Neuron (in vitro differentiated cells): Measurements from ENCODE around the gene E4F1.
"Not testable (repeated sequence)": the region's sequence is repeated elsewhere in the genome, so short reads cannot be mapped to it uniquely, and the experiment has no call there.

Source experiments
- H2AFZ ChIP-seq: one replicate; pipeline ENCODE4 v1.6.1; 2013; ENCODE audit warnings: low read depth, mild to moderate bottlenecking, inconsistent platforms, low read length, moderate library complexity
- H3K27me3 ChIP-seq: one replicate; pipeline ENCODE4 v1.6.1; 2013; ENCODE audit warnings: low read length; ENCODE audit not compliant: insufficient read depth
- H3K36me3 ChIP-seq: one replicate; pipeline ENCODE4 v1.6.1; 2013; ENCODE audit warnings: low read length; ENCODE audit not compliant: insufficient read depth
- H3K4me1 ChIP-seq: one replicate; pipeline ENCODE4 v1.6.1; 2013; ENCODE audit warnings: low read length; ENCODE audit not compliant: insufficient read depth
- H3K4me3 ChIP-seq: 2 replicates; pipeline ENCODE4 v1.5.1; 2013; ENCODE audit warnings: mild to moderate bottlenecking, low read length, moderate library complexity
- H3K9me3 ChIP-seq: one replicate; pipeline ENCODE4 v1.6.1; 2013; ENCODE audit warnings: low read length

Gene E4F1

DNA sequence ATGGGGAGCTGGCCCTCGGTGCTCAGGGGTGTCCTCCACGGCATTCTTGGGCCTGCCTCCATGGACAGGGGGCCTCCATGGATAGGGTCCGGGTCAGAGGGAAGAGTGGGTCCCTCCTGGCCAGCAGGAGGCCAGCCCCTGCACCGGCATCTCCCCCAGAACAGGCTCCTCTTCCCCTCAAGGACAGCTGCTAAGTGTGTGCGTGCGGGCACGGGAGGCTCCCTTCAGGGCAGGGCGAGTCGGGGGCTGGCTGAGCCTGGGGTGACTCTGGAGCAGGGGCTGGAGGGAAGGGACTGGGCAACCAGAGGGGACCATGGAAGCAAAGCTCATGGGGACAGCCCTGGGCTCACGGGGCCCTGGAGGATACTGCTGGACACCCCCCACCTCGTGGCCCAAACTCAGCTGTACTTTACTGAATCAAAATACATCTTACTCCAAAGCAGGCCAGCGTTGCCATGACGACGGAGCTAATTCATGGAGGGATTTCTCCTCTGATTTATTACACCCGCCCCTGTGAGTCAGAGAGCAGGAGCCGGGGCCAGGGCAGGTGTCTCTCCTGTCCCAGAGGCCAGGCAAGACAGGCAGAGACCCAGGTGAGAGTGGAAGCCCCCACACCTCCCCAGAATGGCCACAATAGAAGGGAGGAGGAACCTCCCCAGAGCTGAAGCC, 29.1 kb upstream of the E4F1 start:
- H2AFZ ChIP-seq = no peak overlapping the region
- H3K36me3 ChIP-seq = no peaks in the 10 kb centered on the region
- no peaks in the 10 kb centered on the region for H3K27me3 ChIP-seq
- no peaks in the 10 kb centered on the region for H3K9me3 ChIP-seq
- H3K4me1 ChIP-seq = peaks cover 26% of the 10 kb centered on the region
- no peak overlapping the region for H3K4me3 ChIP-seq

DNA sequence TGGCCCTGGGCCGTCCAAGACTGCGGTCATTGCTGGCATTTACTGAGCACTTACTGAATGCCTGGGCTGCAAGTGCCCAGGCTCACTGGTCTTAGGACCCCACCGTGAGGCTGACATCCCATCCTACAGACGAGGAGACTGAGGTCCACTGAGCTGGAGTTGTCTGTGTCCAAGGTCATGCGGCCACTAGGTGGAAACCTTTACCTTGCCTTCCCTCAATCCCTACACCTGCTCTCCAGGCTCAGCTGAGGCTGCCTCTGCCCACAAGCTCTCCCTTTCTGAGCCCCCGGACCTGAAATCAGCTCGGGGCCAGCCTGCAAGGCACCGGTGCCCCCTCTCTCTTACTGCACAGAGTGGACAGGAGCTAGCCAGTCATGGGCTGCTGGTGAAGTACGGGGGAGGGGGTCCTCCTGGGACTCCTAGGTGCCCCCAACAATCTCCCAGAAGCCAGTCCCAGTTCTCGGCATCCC, 28.5 kb upstream of the E4F1 start:
- H3K4me3 ChIP-seq = no peak overlapping the region
- H3K27me3 ChIP-seq = no peaks in the 10 kb centered on the region
- H3K36me3 ChIP-seq = no peaks in the 10 kb centered on the region
- H2AFZ ChIP-seq = no peak overlapping the region
- H3K4me1 ChIP-seq = peaks cover 26% of the 10 kb centered on the region
- no peaks in the 10 kb centered on the region for H3K9me3 ChIP-seq

DNA sequence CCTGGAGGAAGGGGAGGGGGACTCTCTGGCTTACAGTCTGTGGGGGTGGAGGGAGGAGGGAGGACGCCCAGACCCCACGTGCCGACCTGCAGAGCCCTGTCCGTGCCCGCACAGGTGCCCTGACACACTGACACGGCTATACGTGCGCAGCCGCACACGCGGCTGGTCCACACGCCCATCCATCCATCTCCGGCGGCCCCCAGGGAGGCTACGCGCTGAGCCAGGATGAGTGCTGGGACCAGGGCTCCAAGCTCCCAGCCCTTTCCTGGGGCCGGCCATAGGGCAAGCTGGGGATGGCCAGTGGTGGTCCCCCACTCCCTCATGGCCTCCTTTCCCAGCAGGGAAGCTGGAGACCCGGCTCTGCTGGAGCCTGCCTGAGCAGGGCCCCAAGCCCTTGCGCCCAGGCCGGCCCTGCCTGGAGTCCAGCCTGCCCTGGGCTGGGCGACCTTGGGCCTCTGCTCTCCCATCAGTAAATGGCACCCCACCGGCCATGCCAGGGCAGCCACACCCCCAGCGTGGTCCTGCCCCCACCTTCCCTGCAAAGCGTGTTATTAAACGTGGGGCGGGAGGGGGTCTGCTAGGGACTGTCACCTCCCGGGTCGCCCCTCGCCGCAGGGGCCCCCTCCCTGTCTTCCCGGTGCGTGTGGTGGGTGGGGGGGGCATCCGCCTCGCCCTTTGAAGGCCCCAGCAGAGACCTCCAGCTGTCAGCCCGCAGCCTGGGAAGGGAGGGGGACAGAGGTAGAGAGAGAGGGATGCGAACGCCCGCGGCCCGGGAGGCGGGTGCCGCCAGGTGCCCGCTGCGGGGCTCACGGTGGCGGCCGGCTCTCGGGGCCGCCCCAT, 27.8 kb upstream of the E4F1 start:
- Histone ChIP-seq H3K36me3 (no peaks in the 10 kb centered on the region), H3K4me1 (peaks cover 19% of the 10 kb centered on the region), H3K9me3 (no peaks in the 10 kb centered on the region), H3K4me3 (peak overlapping the region; percentile 57), H3K27me3 (no peaks in the 10 kb centered on the region), H2AFZ (peak overlapping the region; percentile 31)

DNA sequence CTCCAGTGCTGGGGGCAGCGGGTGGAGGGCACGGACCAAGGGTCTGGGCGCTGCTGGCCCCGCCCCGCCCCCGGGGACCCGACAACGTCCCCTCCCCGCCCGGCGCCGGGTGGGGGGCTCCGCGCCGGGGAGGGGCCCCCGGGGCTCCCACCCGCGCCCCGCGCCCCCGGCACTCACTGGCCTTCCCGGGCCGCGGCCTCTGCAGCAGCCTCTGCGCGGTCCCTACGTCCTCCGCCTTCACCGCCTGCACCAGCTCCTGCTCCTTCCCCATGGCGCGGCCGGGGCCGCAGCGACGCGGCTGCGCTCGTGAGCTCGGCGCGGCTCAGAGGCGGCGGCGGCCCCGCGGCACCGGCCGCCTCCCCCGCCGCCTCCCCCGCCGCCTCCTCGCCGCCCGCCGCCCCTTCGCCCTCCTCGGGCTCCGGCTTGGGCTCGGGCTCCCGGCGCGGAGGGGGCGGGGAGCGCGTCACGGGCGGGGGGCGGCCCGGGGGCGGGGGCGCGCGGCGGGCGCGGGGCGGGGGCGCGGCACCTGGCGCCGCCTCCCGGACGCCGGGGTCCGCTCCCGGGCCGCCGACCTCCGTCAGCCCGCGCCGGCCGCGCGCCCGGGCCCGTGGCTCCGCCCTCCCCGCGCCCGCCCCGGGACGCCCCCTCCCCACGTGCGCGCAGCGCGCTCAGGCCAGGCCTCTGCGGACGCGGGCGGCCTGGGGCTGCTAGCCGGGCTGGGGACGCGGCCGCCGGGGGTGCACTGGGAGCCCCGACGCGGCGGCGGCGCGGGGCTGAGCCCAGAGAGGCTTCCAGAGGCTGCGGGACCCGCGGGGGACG, 27.0 kb upstream of the E4F1 start, which contains the start of gene CASKIN1:
Gene CASKIN1 (minus strand): TSS at position 444 of the 819 bp plus-strand sequence. CDS start 173 bp downstream, at position 271.
- peak within 1 kb of the TSS; percentile 57 for H3K4me3 ChIP-seq
- H2AFZ ChIP-seq = peak within 1 kb of the TSS; percentile 31
- no peaks in the 10 kb centered on the region for H3K9me3 ChIP-seq
- peaks cover 19% of the 10 kb centered on the region for H3K4me1 ChIP-seq
- no peaks in the 10 kb centered on the region for H3K27me3 ChIP-seq
- H3K36me3 ChIP-seq = no peaks in the 10 kb centered on the region

DNA sequence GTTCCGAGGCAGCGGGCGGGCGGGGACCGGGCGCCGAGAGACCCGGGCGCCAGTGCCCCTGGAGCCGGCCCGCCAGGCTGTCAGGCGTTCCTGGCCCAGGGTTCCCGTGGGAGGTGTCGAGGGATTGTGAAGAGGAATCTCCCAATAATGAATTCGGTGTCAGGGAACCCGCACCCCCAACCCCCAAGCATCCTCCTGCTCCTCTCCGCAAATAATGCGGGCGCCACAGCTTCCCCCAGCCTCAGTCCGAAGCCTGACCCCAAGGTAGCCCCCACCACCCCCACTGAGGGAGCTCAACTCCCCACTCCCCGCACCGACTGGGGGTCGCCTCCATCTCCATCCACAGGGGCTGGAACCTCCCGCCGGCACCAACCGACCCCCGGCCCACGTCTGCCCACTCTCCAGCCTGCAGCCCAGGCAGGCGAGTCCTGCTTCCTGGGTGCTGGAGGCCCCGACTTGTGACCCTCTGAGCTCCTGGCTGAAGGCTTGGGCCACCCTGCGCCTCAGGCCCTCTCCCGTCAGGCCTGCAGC, 26.3 kb upstream of the E4F1 start:
- Histone ChIP-seq H3K4me3 (peak overlapping the region; percentile 28), H3K9me3 (no peaks in the 10 kb centered on the region), H2AFZ (peak overlapping the region; percentile 19), H3K27me3 (no peaks in the 10 kb centered on the region), H3K36me3 (no peaks in the 10 kb centered on the region), H3K4me1 (peaks cover 19% of the 10 kb centered on the region)

DNA sequence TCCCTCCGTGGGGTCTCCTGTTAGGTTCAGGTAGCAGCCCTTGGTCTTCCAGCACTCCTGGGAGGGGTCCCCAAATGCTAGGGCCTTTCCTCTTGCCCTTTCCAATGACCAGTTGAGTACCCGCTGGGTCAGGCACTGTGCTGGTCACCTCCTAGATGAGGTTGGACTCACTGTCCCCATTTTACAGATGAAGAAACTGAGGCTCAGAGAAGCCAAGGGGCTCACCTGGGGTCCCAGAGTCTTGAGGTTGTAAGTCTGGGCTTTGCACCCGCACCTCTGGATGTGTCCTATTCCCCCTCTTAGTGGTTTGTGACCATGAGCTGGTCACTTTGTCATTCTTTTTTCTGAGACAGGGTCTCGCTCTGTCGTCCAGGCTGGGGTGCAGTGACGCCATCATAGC, 25.6 kb upstream of the E4F1 start:
- Histone ChIP-seq H3K36me3 (no peaks in the 10 kb centered on the region), H2AFZ (no peak overlapping the region), H3K4me3 (no peak overlapping the region), H3K27me3 (no peaks in the 10 kb centered on the region), H3K4me1 (peaks cover 19% of the 10 kb centered on the region), H3K9me3 (no peaks in the 10 kb centered on the region)

DNA sequence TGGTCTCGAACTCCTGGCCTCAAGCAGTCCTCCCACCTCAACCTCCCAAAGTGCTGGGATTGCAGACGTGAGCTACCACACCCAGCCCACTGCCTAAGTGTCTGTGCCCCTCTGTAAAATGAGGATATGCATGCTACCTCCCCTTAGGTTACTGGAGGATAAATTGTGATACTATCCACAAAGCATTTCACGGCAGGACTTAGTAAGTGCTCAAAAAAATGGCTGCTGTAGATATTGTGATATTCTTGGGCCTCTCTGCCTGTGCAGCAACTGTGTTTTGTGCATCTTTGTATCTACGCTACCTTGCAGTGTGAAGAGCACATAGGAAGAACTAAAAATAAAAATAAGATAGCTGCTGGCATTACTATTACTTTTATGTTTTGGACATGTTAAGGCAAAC, 25.1 kb upstream of the E4F1 start:
- no peaks in the 10 kb centered on the region for H3K36me3 ChIP-seq
- H3K27me3 ChIP-seq = no peaks in the 10 kb centered on the region
- no peak overlapping the region for H2AFZ ChIP-seq

DNA sequence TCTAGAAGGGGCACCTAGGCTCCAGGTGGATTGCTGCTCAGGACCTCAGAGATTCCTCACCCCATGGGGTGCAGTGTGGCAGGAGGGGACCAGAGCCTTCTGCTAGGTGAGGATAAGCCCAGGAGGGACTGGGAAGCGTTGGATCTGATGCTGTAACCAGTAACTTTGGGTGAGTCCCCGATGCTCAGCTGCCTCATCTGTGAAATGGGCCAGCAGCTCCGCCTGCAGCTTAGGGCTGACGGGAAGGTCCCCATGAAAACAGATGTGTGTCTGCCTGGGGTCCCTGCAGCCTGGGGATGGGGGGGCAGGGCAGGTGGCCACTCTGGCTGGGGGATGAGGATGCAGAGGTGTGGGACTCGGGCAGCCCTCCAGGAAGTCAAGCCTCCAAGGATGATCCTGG, 24.3 kb upstream of the E4F1 start:
- Histone ChIP-seq H3K36me3 (no peaks in the 10 kb centered on the region), H3K4me1 (peaks cover 16% of the 10 kb centered on the region), H3K27me3 (no peaks in the 10 kb centered on the region), H2AFZ (no peak overlapping the region), H3K4me3 (no peak overlapping the region), H3K9me3 (no peaks in the 10 kb centered on the region)

More for the DNA sequence above, 25.1 kb upstream of the E4F1 start:
- H3K4me1 ChIP-seq = peaks cover 19% of the 10 kb centered on the region
- no peak overlapping the region for H3K4me3 ChIP-seq
- no peaks in the 10 kb centered on the region for H3K9me3 ChIP-seq

DNA sequence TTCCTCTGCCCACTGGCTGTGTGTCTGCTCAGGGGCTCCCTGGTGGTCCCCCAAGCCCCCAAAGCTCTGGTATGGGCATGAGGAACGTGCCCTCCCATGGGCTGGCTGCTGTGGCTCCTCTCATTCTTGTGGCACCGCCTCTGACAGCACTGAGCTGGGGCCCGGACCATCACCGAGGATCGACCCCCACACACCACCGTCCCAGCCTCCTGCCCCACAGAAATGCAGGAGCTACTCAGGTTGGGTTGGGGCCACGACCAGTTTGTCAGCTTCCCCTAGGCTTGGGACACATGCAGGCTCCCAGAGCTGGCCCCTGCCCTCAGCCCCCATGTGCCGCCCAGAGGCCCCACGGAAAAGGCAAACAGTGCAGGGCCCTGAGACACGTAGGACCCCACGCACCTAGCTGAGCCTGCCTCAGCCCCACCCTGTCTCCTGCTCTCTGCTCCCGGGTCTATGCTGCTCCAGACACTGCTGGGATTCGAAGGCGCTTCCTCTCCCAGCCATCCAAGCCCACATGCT, 23.7 kb upstream of the E4F1 start:
- H3K9me3 ChIP-seq = no peaks in the 10 kb centered on the region
- H3K4me3 ChIP-seq = no peak overlapping the region
- peaks cover 13% of the 10 kb centered on the region for H3K4me1 ChIP-seq
- no peaks in the 10 kb centered on the region for H3K36me3 ChIP-seq
- H2AFZ ChIP-seq = no peak overlapping the region
- H3K27me3 ChIP-seq = no peaks in the 10 kb centered on the region

DNA sequence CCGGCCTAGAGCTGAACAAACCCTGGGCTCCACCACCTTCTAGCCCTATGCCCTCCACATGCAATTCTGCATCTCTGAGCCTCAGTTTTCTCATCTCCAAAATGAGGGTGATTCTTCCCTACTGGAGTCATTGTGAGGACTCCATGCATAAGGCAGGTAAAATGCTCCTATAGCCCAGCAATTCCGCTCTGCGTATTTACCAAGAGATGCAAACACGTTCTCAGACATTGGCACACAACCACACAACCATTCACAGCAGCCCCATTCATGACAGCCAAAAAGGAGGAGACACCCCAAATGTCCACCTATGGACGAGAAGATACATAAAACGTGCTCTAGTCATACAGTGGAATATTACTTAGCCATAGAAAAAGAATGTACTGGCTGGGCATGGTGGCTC, 23.1 kb upstream of the E4F1 start:
- Histone ChIP-seq H2AFZ (no peak overlapping the region), H3K9me3 (no peaks in the 10 kb centered on the region), H3K27me3 (no peaks in the 10 kb centered on the region), H3K36me3 (no peaks in the 10 kb centered on the region), H3K4me1 (peaks cover 9% of the 10 kb centered on the region), H3K4me3 (no peak overlapping the region)

DNA sequence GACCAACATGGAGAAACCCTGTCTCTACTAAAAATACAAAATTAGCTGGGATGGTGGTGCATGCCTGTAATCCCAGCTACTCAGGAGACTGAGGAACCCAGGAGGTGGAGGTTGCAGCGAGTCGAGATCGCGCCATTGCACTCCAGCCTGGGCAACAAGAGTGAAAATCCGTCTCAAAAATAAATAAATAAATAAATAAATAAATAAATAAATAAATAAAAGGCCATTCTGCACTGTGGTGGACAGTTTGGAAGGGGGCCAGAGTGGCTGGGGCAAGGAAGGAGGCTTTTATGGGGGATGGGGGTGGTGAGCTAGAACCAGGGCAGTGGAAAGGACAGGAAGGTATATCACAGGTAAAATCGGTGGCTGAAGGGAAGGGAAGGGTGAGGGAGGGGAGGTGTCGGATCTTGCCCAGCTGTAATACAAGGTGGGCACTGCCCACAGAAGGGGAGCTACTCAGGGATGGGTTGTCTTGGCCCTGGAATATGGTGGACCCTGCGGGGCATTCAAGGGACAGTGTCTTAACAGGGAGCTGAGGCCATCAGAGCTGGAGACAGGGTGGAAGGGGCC, 20.2 kb upstream of the E4F1 start:
- H3K27me3 ChIP-seq, H2AFZ ChIP-seq, H3K9me3 ChIP-seq, H3K4me3 ChIP-seq: not testable (repeated sequence)
- peaks cover 11% of the 10 kb centered on the region for H3K4me1 ChIP-seq
- peaks cover 15% of the 10 kb centered on the region for H3K36me3 ChIP-seq

DNA sequence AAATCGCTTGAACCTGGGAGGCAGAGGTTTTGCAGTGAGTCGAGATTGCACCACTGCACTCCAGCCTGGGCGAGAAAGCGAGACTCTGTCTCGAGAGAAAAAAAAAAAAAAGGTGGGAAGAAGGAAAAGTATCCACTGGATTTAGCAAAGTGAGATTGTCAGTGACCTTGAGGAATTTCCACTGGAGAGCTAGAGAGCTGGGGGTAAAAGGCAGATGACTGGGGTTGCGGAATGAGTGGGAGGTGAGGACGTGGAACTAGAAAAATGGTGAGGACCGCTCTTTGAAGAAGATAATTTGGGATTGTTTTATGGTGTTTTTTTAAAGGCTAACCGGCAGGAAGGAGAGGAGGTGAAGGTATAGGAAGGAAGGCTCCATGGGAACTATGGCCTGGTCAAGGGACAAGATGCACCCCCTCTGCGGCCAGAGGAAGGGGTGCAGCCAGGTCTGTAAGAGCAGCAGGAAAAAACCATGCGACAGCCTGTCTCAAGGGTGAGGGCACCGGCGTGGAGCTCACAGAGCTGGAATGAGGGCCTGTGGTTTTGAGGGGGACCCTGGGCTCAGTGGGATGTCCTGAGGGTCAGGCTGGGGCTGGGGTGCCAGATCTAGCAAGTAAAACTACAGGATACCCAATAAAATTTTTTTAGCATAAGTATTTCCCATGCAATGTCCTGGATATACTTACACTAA, 18.8 kb upstream of the E4F1 start:
- H3K36me3 ChIP-seq = peaks cover 26% of the 10 kb centered on the region

More for the DNA sequence above, 18.8 kb upstream of the E4F1 start:
- Histone ChIP-seq H3K4me1 (peaks cover 11% of the 10 kb centered on the region), H3K9me3 (no peaks in the 10 kb centered on the region), H2AFZ (peak overlapping the region; percentile 11), H3K4me3 (peak overlapping the region; percentile 85), H3K27me3 (no peaks in the 10 kb centered on the region)
